Mesendoderm (in vitro differentiated cells): ENCODE results near the gene ENOX2.

Experiments used
- DNase-seq: peaks from one replicate; pipeline ENCODE4 v3.0.0; 2013
- H2AK5ac ChIP-seq: 2 replicates; pipeline ENCODE4 v1.6.1; 2013; ENCODE audit warnings: low read length, inconsistent platforms
- H2BK120ac ChIP-seq: 2 replicates; pipeline ENCODE4 v1.6.1; 2013; ENCODE audit warnings: low read depth, mild to moderate bottlenecking, low read length, moderate library complexity, mixed read lengths
- H2BK15ac ChIP-seq: replicated peaks from 2 replicates; pipeline ENCODE4 v1.6.1; 2013; ENCODE audit warnings: low read depth, mild to moderate bottlenecking, moderate library complexity
- H2BK5ac ChIP-seq: 2 replicates; pipeline ENCODE4 v1.6.1; 2013; ENCODE audit warnings: low read length, inconsistent platforms
- H3K18ac ChIP-seq: 2 replicates; pipeline ENCODE4 v1.6.1; 2013; ENCODE audit warnings: mild to moderate bottlenecking, low read length, mixed read lengths
- H3K23ac ChIP-seq: one replicate; pipeline ENCODE4 v1.6.1; 2013; ENCODE audit warnings: low read length
- H3K27ac ChIP-seq: 2 replicates; pipeline ENCODE4 v1.5.1; 2013; ENCODE audit warnings: low read depth, mild to moderate bottlenecking, inconsistent platforms, low read length, moderate library complexity
- H3K27me3 ChIP-seq: 2 replicates; pipeline ENCODE4 v1.6.1; 2013; ENCODE audit warnings: low read length, control low read depth, mild to moderate bottlenecking, inconsistent platforms; ENCODE audit not compliant: insufficient read depth, poor library complexity
- H3K36me3 ChIP-seq: 2 replicates; pipeline ENCODE4 v1.6.1; 2013; ENCODE audit warnings: low read length, inconsistent platforms; ENCODE audit not compliant: control insufficient read depth, insufficient read depth
- H3K4ac ChIP-seq: one replicate; pipeline ENCODE4 v1.6.1; 2013; ENCODE audit warnings: low read depth, mild to moderate bottlenecking, low read length, moderate library complexity
- H3K4me1 ChIP-seq: 2 replicates; pipeline ENCODE4 v1.6.1; 2013; ENCODE audit warnings: low read depth, low read length, inconsistent platforms; ENCODE audit not compliant: control insufficient read depth
- H3K4me2 ChIP-seq: 2 replicates; pipeline ENCODE4 v1.6.1; 2013; ENCODE audit warnings: low read length
- H3K4me3 ChIP-seq: 2 replicates; pipeline ENCODE4 v1.5.1; 2013; ENCODE audit warnings: mild to moderate bottlenecking, low read length
- H3K56ac ChIP-seq: one replicate; pipeline ENCODE4 v1.6.1; 2013; ENCODE audit warnings: low read length
- H3K79me1 ChIP-seq: 2 replicates; pipeline ENCODE4 v1.6.1; 2013; ENCODE audit warnings: low read length, inconsistent platforms
- H3K79me2 ChIP-seq: 2 replicates; pipeline ENCODE4 v1.6.1; 2013; ENCODE audit warnings: mild to moderate bottlenecking, low read length; ENCODE audit not compliant: control insufficient read depth, insufficient read depth
- H3K9ac ChIP-seq: 2 replicates; pipeline ENCODE4 v1.6.1; 2013; ENCODE audit warnings: low read length, inconsistent platforms
- H4K5ac ChIP-seq: one replicate; pipeline ENCODE4 v1.6.1; 2013; ENCODE audit warnings: low read length
- H4K8ac ChIP-seq: one replicate; pipeline ENCODE4 v1.6.1; 2013; ENCODE audit warnings: low read depth, mild to moderate bottlenecking, control low read depth, low read length, moderate library complexity
- WGBS: extraction: QIAGEN DNeasy Blood & Tissue Kit; methylation state at CpG from one replicate; pipeline ENCODE4 v1.1.7; 2013; ENCODE audit warnings: low lambda C conversion rate, missing lambda C conversion rate; ENCODE audit not compliant: insufficient coverage; ENCODE audit errors: extremely low coverage; 5-methylcytosine and 5-hydroxymethylcytosine counted together

The ENOX2 gene

GRCh38 chrX:130893356-130894085, 9.5 kb downstream of the ENOX2 start:
- Histone ChIP-seq H3K23ac (no peak overlapping the region), H3K27me3 (no peaks in the 10 kb centered on the region), H3K56ac (no peak overlapping the region), H3K79me1 (no peaks in the 10 kb centered on the region), H2BK120ac (no peak overlapping the region), H2BK15ac (no peak overlapping the region), H2AK5ac (no peak overlapping the region), H3K79me2 (no peaks in the 10 kb centered on the region), H3K18ac (no peak overlapping the region), H3K4ac (no peak overlapping the region), H4K5ac (no peak overlapping the region), H2BK5ac (no peak overlapping the region), H4K8ac (no peak overlapping the region), H3K4me1 (no peaks in the 10 kb centered on the region), H3K27ac (no peak overlapping the region), H3K4me3 (no peak overlapping the region), H3K36me3 (no peaks in the 10 kb centered on the region), H3K4me2 (no peak overlapping the region), H3K9ac (no peak overlapping the region)
- no peak for DNase-seq
- no CpG with 5 or more reads among the region's 4 CpGs for WGBS

GRCh38 chrX:130887376-130887775, 15.6 kb downstream of the ENOX2 start:
- Histone ChIP-seq H3K23ac (no peak overlapping the region), H3K27me3 (no peaks in the 10 kb centered on the region), H2BK15ac (no peak overlapping the region), H2BK120ac (no peak overlapping the region), H3K4me3 (no peak overlapping the region), H3K79me2 (no peaks in the 10 kb centered on the region), H3K36me3 (no peaks in the 10 kb centered on the region), H4K8ac (no peak overlapping the region), H3K56ac (no peak overlapping the region), H2BK5ac (no peak overlapping the region), H3K4me1 (no peaks in the 10 kb centered on the region), H3K79me1 (no peaks in the 10 kb centered on the region), H3K18ac (no peak overlapping the region), H3K27ac (no peak overlapping the region), H4K5ac (no peak overlapping the region), H3K4ac (no peak overlapping the region), H2AK5ac (no peak overlapping the region), H3K9ac (no peak overlapping the region), H3K4me2 (no peak overlapping the region)
- no CpG with 5 or more reads among the region's 6 CpGs for WGBS
- no peak for DNase-seq

GRCh38 chrX:130885996-130886395, 17.0 kb downstream of the ENOX2 start:
- WGBS = no CpG with 5 or more reads among the region's 5 CpGs

GRCh38 chrX:130885508-130885907, 17.5 kb downstream of the ENOX2 start:
- H3K4me1 ChIP-seq = no peaks in the 10 kb centered on the region
- no peak overlapping the region for H4K8ac ChIP-seq
- H3K27me3 ChIP-seq = no peaks in the 10 kb centered on the region
- H3K18ac ChIP-seq = no peak overlapping the region
- H2BK5ac ChIP-seq = no peak overlapping the region
- no peak overlapping the region for H4K5ac ChIP-seq
- no CpG with 5 or more reads among the region's 2 CpGs for WGBS
- no peak overlapping the region for H3K4me2 ChIP-seq
- no peak overlapping the region for H2BK15ac ChIP-seq
- H3K4ac ChIP-seq = no peak overlapping the region
- no peaks in the 10 kb centered on the region for H3K79me1 ChIP-seq
- no peak overlapping the region for H2BK120ac ChIP-seq
- no peak overlapping the region for H3K9ac ChIP-seq
- no peaks in the 10 kb centered on the region for H3K36me3 ChIP-seq
- H3K79me2 ChIP-seq = no peaks in the 10 kb centered on the region
- no peak overlapping the region for H3K4me3 ChIP-seq
- H3K23ac ChIP-seq = no peak overlapping the region
- DNase-seq = no peak
- no peak overlapping the region for H2AK5ac ChIP-seq
- no peak overlapping the region for H3K27ac ChIP-seq
- H3K56ac ChIP-seq = no peak overlapping the region

More at GRCh38 chrX:130885996-130886395, 17.0 kb downstream of the ENOX2 start:
- Histone ChIP-seq H3K4me2 (no peak overlapping the region), H4K5ac (no peak overlapping the region), H2BK120ac (no peak overlapping the region), H4K8ac (no peak overlapping the region), H3K79me1 (no peaks in the 10 kb centered on the region), H3K56ac (no peak overlapping the region), H3K27me3 (no peaks in the 10 kb centered on the region), H2AK5ac (no peak overlapping the region), H3K36me3 (no peaks in the 10 kb centered on the region), H3K4ac (no peak overlapping the region), H3K18ac (no peak overlapping the region), H3K23ac (no peak overlapping the region), H3K9ac (no peak overlapping the region), H3K4me3 (no peak overlapping the region), H2BK15ac (no peak overlapping the region), H3K79me2 (no peaks in the 10 kb centered on the region), H3K27ac (no peak overlapping the region), H2BK5ac (no peak overlapping the region), H3K4me1 (no peaks in the 10 kb centered on the region)
- DNase-seq = no peak

- Histone ChIP-seq H2BK15ac (no peak overlapping the region), H3K56ac (no peak overlapping the region), H3K79me2 (no peaks in the 10 kb centered on the region), H3K4me1 (no peaks in the 10 kb centered on the region), H2BK5ac (no peak overlapping the region), H3K4me2 (no peak overlapping the region), H2AK5ac (no peak overlapping the region), H3K23ac (no peak overlapping the region), H3K4ac (no peak overlapping the region), H3K4me3 (no peak overlapping the region), H3K36me3 (no peaks in the 10 kb centered on the region), H3K79me1 (no peaks in the 10 kb centered on the region), H3K9ac (no peak overlapping the region), H3K27ac (no peak overlapping the region), H2BK120ac (no peak overlapping the region), H4K8ac (no peak overlapping the region), H4K5ac (no peak overlapping the region), H3K27me3 (no peaks in the 10 kb centered on the region), H3K18ac (no peak overlapping the region)
- no peak for DNase-seq
Observed at GRCh38 chrX:130884627-130885026, 18.4 kb downstream of the ENOX2 start.

GRCh38 chrX:130879869-130880268, 23.1 kb downstream of the ENOX2 start:
- Histone ChIP-seq H3K23ac (no peak overlapping the region), H3K4ac (no peak overlapping the region), H3K9ac (no peak overlapping the region), H3K79me1 (no peaks in the 10 kb centered on the region), H3K18ac (no peak overlapping the region), H2BK5ac (no peak overlapping the region), H2AK5ac (no peak overlapping the region), H2BK120ac (no peak overlapping the region), H3K4me3 (no peak overlapping the region), H3K79me2 (no peaks in the 10 kb centered on the region), H3K36me3 (no peaks in the 10 kb centered on the region), H2BK15ac (no peak overlapping the region), H4K5ac (no peak overlapping the region), H3K56ac (no peak overlapping the region), H3K4me2 (no peak overlapping the region), H3K27ac (no peak overlapping the region), H3K27me3 (no peaks in the 10 kb centered on the region), H3K4me1 (no peaks in the 10 kb centered on the region), H4K8ac (no peak overlapping the region)
- DNase-seq = no peak
- no CpG with 5 or more reads among the region's 2 CpGs for WGBS
